ENCODE results near the gene PCDHB10.
"Not testable (repeated sequence)": the region's sequence is repeated elsewhere in the genome, so short reads cannot be mapped to it uniquely, and the experiment has no call there.

DNA sequence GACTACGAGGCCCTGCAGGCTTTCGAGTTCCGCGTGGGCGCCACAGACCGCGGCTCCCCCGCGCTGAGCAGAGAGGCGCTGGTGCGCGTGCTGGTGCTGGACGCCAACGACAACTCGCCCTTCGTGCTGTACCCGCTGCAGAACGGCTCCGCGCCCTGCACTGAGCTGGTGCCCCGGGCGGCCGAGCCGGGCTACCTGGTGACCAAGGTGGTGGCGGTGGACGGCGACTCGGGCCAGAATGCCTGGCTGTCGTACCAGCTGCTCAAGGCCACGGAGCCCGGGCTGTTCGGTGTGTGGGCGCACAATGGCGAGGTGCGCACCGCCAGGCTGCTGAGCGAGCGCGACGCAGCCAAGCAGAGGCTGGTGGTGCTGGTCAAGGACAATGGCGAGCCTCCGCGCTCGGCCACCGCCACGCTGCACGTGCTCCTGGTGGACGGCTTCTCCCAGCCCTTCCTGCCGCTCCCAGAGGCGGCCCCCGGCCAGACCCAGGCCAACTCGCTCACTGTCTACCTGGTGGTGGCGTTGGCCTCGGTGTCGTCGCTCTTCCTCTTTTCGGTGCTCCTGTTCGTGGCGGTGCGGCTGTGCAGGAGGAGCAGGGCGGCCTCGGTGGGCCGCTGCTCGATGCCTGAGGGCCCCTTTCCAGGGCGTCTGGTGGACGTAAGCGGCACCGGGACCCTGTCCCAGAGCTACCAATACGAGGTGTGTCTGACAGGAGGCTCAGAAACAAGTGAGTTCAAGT lies 7.9 kb upstream of the PCDHB10 start:
- not testable (repeated sequence) for TF ChIP-seq CTCF, POLR2A (IDR thresholded peaks at IDR 0.05)

Measured in lower leg skin (tissue), 3 donors.